ENCODE results near the gene OTUD3. TPM values are rescaled to one million over a fixed set of nuclear protein-coding genes. Genes with fewer than 3 reads are reported as not detected.

The OTUD3 gene
- total and polyA plus RNA-seq, 2 of the 4 experiments (the other 2 are of a cell fraction): 2.9 to 3.1 TPM

GRCh38 chr1:19946331-19946751 lies 64.1 kb downstream of the OTUD3 start:
- Histone ChIP-seq H2BK5ac (ENCODE audit: low read depth, low read length, poor library complexity, severe bottlenecking) (no peak overlapping the region), H3K4me2 (ENCODE audit: low read depth, low read length) (no peak overlapping the region), H3K4me3 (ENCODE audit: insufficient read depth, low read depth, low read length) (no peak overlapping the region), H3K79me1 (ENCODE audit: low read depth in 1 of 2, low read length in 2 of 2) (no peaks in the 10 kb centered on the region), H3K36me3 (ENCODE audit: control insufficient read depth, insufficient read depth, low read length) (no peaks in the 10 kb centered on the region), H3K9ac (ENCODE audit: low read depth, low read length) (no peak overlapping the region), H3K9me1 (ENCODE audit: insufficient read depth, low read length) (no peaks in the 10 kb centered on the region), H3K56ac (ENCODE audit: extremely low read depth, insufficient read depth, low read length) (no peak overlapping the region), H4K8ac (ENCODE audit: low read depth in 2 of 2, low read length in 2 of 2) (no peak overlapping the region), H2BK15ac (ENCODE audit: low read depth, low read length) (no peak overlapping the region), H3K18ac (ENCODE audit: low read depth, low read length) (no peak overlapping the region), H4K20me1 (ENCODE audit: insufficient read depth, low read length) (no peaks in the 10 kb centered on the region), H3K4me1 (ENCODE audit: control insufficient read depth, insufficient read depth, low read length) (no peaks in the 10 kb centered on the region), H3K9me3 (ENCODE audit: control insufficient read depth, insufficient read depth, low read length) (no peaks in the 10 kb centered on the region), H4K91ac (ENCODE audit: insufficient read depth, low read depth, low read length) (no peak overlapping the region), H3K4ac (ENCODE audit: low read depth, low read length) (no peak overlapping the region), H2AFZ (replicated peaks; ENCODE audit: low read length, poor library complexity) (no peak overlapping the region), H4K5ac (ENCODE audit: low read depth, low read length) (no peak overlapping the region), H2BK120ac (ENCODE audit: low read depth, low read length) (no peak overlapping the region), H2AK9ac (replicated peaks; ENCODE audit: low read depth, low read length, poor library complexity) (no peak overlapping the region), H2AK5ac (ENCODE audit: low read depth, low read length) (no peak overlapping the region), H3K14ac (replicated peaks; ENCODE audit: low read depth, low read length) (no peak overlapping the region), H2BK20ac (ENCODE audit: low read depth, low read length) (no peak overlapping the region), H3K27ac (ENCODE audit: insufficient read depth, low read length) (no peak overlapping the region), H3K23ac (ENCODE audit: low read depth, low read length) (no peak overlapping the region), H3K27me3 (ENCODE audit: control insufficient read depth, insufficient read depth, low read length) (peaks cover 12% of the 10 kb centered on the region)
- no TSS peak for BruUV-seq (replicated peaks)
- DNase-seq: no peak
- TF ChIP-seq NFE2L2 (IDR thresholded peaks at IDR 0.05; ENCODE audit: low read depth, low read length): no peak
- TF ChIP-seq SMC3 (IDR thresholded peaks at IDR 0.05; ENCODE audit: low read depth, low read length): no peak
- no peak for TF ChIP-seq FOS (IDR thresholded peaks at IDR 0.05; ENCODE audit: low read depth, low read length)
- no peak for TF ChIP-seq RCOR1 (IDR thresholded peaks at IDR 0.05; ENCODE audit: insufficient replicate concordance, low read length)
- TF ChIP-seq MXI1 (IDR thresholded peaks at IDR 0.05; ENCODE audit: borderline replicate concordance, low read depth, low read length): no peak
- TF ChIP-seq BHLHE40 (IDR thresholded peaks at IDR 0.05; ENCODE audit: low read depth, low read length): no peak
- TF ChIP-seq RFX5 (IDR thresholded peaks at IDR 0.05; ENCODE audit: low read depth, low read length): no peak
- TF ChIP-seq USF2 (IDR thresholded peaks at IDR 0.05; ENCODE audit: low read depth, low read length): no peak
- TF ChIP-seq CHD1 (IDR thresholded peaks at IDR 0.05; ENCODE audit: low read depth, low read length): no peak
- TF ChIP-seq CEBPB (IDR thresholded peaks at IDR 0.05; ENCODE audit: low read depth, low read length): no peak
- TF ChIP-seq CTCF (conservative IDR thresholded peaks at IDR 0.05; ENCODE audit: low read depth, low read length): no peak
- TF ChIP-seq ELK1 (IDR thresholded peaks at IDR 0.05; ENCODE audit: borderline replicate concordance, low read depth, low read length): no peak
- TF ChIP-seq MAZ (IDR thresholded peaks at IDR 0.05; ENCODE audit: borderline replicate concordance, low read depth, low read length): no peak
- ChIA-PET CTCF (no interaction called here), POLR2A (ENCODE audit: unreplicated experiment) (no interaction called here)
- dilution Hi-C loops (cut with HindIII; ENCODE audit: low sequenced_read_pairs, unreplicated experiment): no loop called here
- ATAC-seq (ENCODE audit: low read depth): no peak
- intact Hi-C loops (cut with micrococcal nuclease): no loop called here
- in situ Hi-C loops (cut with MboI; ENCODE audit: low sequenced_read_pairs): no loop called here
- 0% methylated on average over 2 of the region's 6 CpGs; no CpG with 5 or more reads in 1 of the 2 experiments for WGBS, 2 experiments (ENCODE audit: extremely low coverage in 2 of 2, insufficient read length in 1 of 2)

Measured in IMR-90 (cell line).